K562 (cell line): ENCODE results near the gene CLTC. TPM values are rescaled to one million over a fixed set of nuclear protein-coding genes. Genes with fewer than 3 reads are reported as not detected.

ENCODE experiments used
- ATAC-seq: fragments of 200-7000 bp; cut with Tn5 transposase; 3 replicates; pipeline ENCODE4 v1.9.1; 2020; ENCODE audit warnings: moderate library complexity
- BruUV-seq: library from RNA; stranded (reverse); fragments of 400-500 nt; replicated peaks from 2 replicates; lab custom pipeline; 2021; lab: Mats Ljungman, UMichigan
- CTCF ChIA-PET: fragments of 300-600 bp; formaldehyde crosslinking; extraction: SDS; loops from one replicate; lab custom pipeline; 2021; ENCODE audit warnings: low intra/inter-chr PET ratio; lab: Yijun Ruan, JAX
- POLR2A ChIA-PET: fragments of 300-600, 350-650 bp; sonication (Branson Sonifier 250); formaldehyde crosslinking; extraction: SDS; loops from one replicate; lab custom pipeline; 2021; ENCODE audit warnings: antibody characterized with exemption, inconsistent platforms; lab: Yijun Ruan, JAX
- DNase-seq, 4 experiments: peaks; one replicate each; pipeline versions ENCODE4 v3.0.0 to v3.0.0-alpha.2; 2011 to 2018; ENCODE audit warnings: low spot score in 3 of 4, mixed read lengths in 3 of 4; ENCODE audit errors: extremely low read depth in 1 of 4
- FAIRE-seq: peaks from 2 replicates; lab custom pipeline; 2011; peaks lifted over from hg19 to GRCh38; lab: Jason Lieb, UNC
- H2AFZ ChIP-seq: 2 replicates; pipeline ENCODE4 v1.6.0; 2011; ENCODE audit warnings: low read depth, low read length, control low read depth, inconsistent platforms
- H3K27ac ChIP-seq: fragments of 200-600 bp; 3 replicates; pipeline ENCODE4 v1.8.0; 2011; ENCODE audit warnings: low read depth, mild to moderate bottlenecking, control low read depth, inconsistent platforms, low read length, moderate library complexity, mixed read lengths; ENCODE audit errors: extremely low read depth
- H3K27me3 ChIP-seq, 2 experiments: fragments of 300-600 bp in 1 of 2; 2 replicates in 1 of 2; 3 replicates in 1 of 2; pipeline versions ENCODE4 v1.6.0 to v1.8.0; 2011; ENCODE audit warnings: inconsistent platforms in 2 of 2, low read length in 2 of 2, mild to moderate bottlenecking in 1 of 2, mixed read lengths in 1 of 2, moderate library complexity in 1 of 2; ENCODE audit not compliant: control insufficient read depth in 2 of 2, insufficient read depth in 2 of 2
- H3K36me3 ChIP-seq: fragments of 300-600 bp; 3 replicates; pipeline ENCODE4 v1.8.0; 2011; ENCODE audit warnings: mild to moderate bottlenecking, low read length, inconsistent platforms; ENCODE audit not compliant: control insufficient read depth, insufficient read depth
- H3K4me1 ChIP-seq, 2 experiments: fragments of 200-600 bp in 1 of 2; replicated peaks in 1 of 2; 2 replicates in 1 of 2; 3 replicates in 1 of 2; pipeline versions ENCODE4 v1.5.1 to v1.8.0; 2011; ENCODE audit warnings: inconsistent platforms in 2 of 2, low read length in 2 of 2, mild to moderate bottlenecking in 1 of 2, mixed read lengths in 1 of 2, moderate library complexity in 1 of 2; ENCODE audit not compliant: control insufficient read depth in 2 of 2, insufficient read depth in 2 of 2
- H3K4me2 ChIP-seq: 2 replicates; pipeline ENCODE4 v1.6.1; 2011; ENCODE audit warnings: low read length, control low read depth, inconsistent platforms, mixed read lengths; ENCODE audit not compliant: insufficient read depth
- H3K4me3 ChIP-seq: fragments of 200-600 bp; sonication (generic), shearing (Covaris generic); 2 replicates; pipeline ENCODE4 v1.5.1; 2016; ENCODE audit warnings: control low read depth, inconsistent platforms
- H3K79me2 ChIP-seq: fragments of 200-600 bp; 3 replicates; pipeline ENCODE4 v1.8.0; 2011; ENCODE audit warnings: low read length, inconsistent platforms; ENCODE audit not compliant: control insufficient read depth, insufficient read depth
- H3K9ac ChIP-seq, 2 experiments: 2 replicates each; pipeline versions ENCODE4 v1.6.0 to v1.6.1; 2011; ENCODE audit warnings: low read depth in 2 of 2, low read length in 2 of 2, control low read depth in 1 of 2, inconsistent platforms in 1 of 2, mild to moderate bottlenecking in 1 of 2, mixed read lengths in 1 of 2; ENCODE audit not compliant: insufficient read depth in 1 of 2
- H3K9me1 ChIP-seq: one replicate; pipeline ENCODE4 v1.6.0; 2011; ENCODE audit warnings: inconsistent platforms, mild to moderate bottlenecking, low read length, moderate library complexity; ENCODE audit not compliant: control insufficient read depth, insufficient read depth
- H3K9me3 ChIP-seq: replicated peaks from 2 replicates; pipeline ENCODE4 v1.5.1; 2011; ENCODE audit warnings: low read depth, low read length, inconsistent platforms; ENCODE audit not compliant: control insufficient read depth, insufficient read depth
- H4K20me1 ChIP-seq: replicated peaks from 2 replicates; pipeline ENCODE4 v1.6.1; 2011; ENCODE audit warnings: low read length, inconsistent platforms, mixed read lengths; ENCODE audit not compliant: control insufficient read depth, insufficient read depth
- CSDE1 ChIP-seq, 2 experiments: fragments of 450-650 bp; IDR thresholded peaks; 2 replicates each; pipeline ENCODE4 v1.6.1; 2016; ENCODE audit warnings: mild to moderate bottlenecking in 1 of 2
- ESRRA ChIP-seq: fragments of 450-650 bp; IDR thresholded peaks from 2 replicates; pipeline ENCODE4 v1.6.1; 2014; ENCODE audit warnings: low read depth, mild to moderate bottlenecking, moderate library complexity, borderline replicate concordance
- FOXK2 ChIP-seq, 2 experiments: fragments of 450-650 bp; IDR thresholded peaks in 1 of 2; conservative IDR thresholded peaks in 1 of 2; 2 replicates each; pipeline ENCODE4 v1.6.1; 2016; ENCODE audit warnings: low read depth in 2 of 2, mild to moderate bottlenecking in 1 of 2
- HMGN3 ChIP-seq: IDR thresholded peaks from 2 replicates; pipeline ENCODE4 v1.6.1; 2011; ENCODE audit warnings: borderline replicate concordance, low read depth, mild to moderate bottlenecking, mixed read lengths, low read length; ENCODE audit not compliant: insufficient read length; ENCODE audit errors: extremely low read depth
- KAT8 ChIP-seq: fragments of 450-650 bp; IDR thresholded peaks from 2 replicates; pipeline ENCODE4 v1.6.1; 2016; ENCODE audit warnings: low read depth, mild to moderate bottlenecking
- MCM5 ChIP-seq: fragments of 450-650 bp; IDR thresholded peaks from 2 replicates; pipeline ENCODE4 v1.6.1; 2016; ENCODE audit warnings: low read depth
- MXI1 ChIP-seq: IDR thresholded peaks from 2 replicates; pipeline ENCODE4 v1.6.1; 2011; ENCODE audit warnings: low read depth, mild to moderate bottlenecking, improper control_type of control experiment, low read length
- NFIX ChIP-seq: fragments of 250-450 bp; sonication (Bioruptor Pico); IDR thresholded peaks from 2 replicates; pipeline ENCODE4 v1.4.0; 2020; ENCODE audit warnings: low read depth, mild to moderate bottlenecking, moderate library complexity
- NRF1 ChIP-seq, 2 experiments: fragments of 450-650 bp; IDR thresholded peaks in 1 of 2; conservative IDR thresholded peaks in 1 of 2; 2 replicates each; pipeline ENCODE4 v1.6.1; 2014; ENCODE audit warnings: mild to moderate bottlenecking in 2 of 2
- POLR2AphosphoS2 ChIP-seq: IDR thresholded peaks from 2 replicates; pipeline ENCODE4 v1.6.1; 2012; ENCODE audit warnings: low read length, improper control_type of control experiment
- RNF2 ChIP-seq: sonication (generic); IDR thresholded peaks from 2 replicates; pipeline ENCODE4 v1.6.1; 2016
- SIRT6 ChIP-seq: IDR thresholded peaks from one replicate; pipeline ENCODE4 v1.6.1; 2012; ENCODE audit warnings: low read depth, mild to moderate bottlenecking, control low read depth, inconsistent platforms, low read length, moderate library complexity
- SMARCE1 ChIP-seq: fragments of 450-650 bp; IDR thresholded peaks from 2 replicates; pipeline ENCODE4 v1.7.1; 2016; ENCODE audit warnings: mild to moderate bottlenecking
- SMC3 ChIP-seq: conservative IDR thresholded peaks from 2 replicates; pipeline ENCODE4 v1.6.1; 2011; ENCODE audit warnings: low read depth, low read length, improper control_type of control experiment; ENCODE audit not compliant: insufficient read depth
- SRF ChIP-seq, 2 experiments: fragments of 250-450, 450-650 bp in 1 of 2; sonication (Bioruptor Pico) in 1 of 2; sonication (generic) in 1 of 2; formaldehyde crosslinking; IDR thresholded peaks; 2 replicates each; pipeline versions ENCODE4 v1.5.0 to v1.5.1; 2020 to 2022; ENCODE audit warnings: mild to moderate bottlenecking in 1 of 2, missing genetic modification reagents in 1 of 2
- TEAD1 ChIP-seq, 2 experiments: fragments of 450-650 bp in 1 of 2; sonication (generic) in 1 of 2; formaldehyde crosslinking; IDR thresholded peaks; 2 replicates each; pipeline versions ENCODE4 v1.4.0 to v1.8.0; 2020 to 2022; ENCODE audit warnings: mild to moderate bottlenecking in 2 of 2, missing genetic modification reagents in 1 of 2
- TEAD2 ChIP-seq: fragments of 450-650 bp; IDR thresholded peaks from 2 replicates; pipeline ENCODE4 v1.6.1; 2016; ENCODE audit warnings: missing genetic modification characterization, control low read depth, missing compliant biosample characterization
- TFAM ChIP-seq: fragments of 250-450 bp; sonication (Bioruptor Pico); conservative IDR thresholded peaks from 2 replicates; pipeline ENCODE4 v1.5.0; 2021; ENCODE audit warnings: mild to moderate bottlenecking, moderate library complexity
- ZNF668 ChIP-seq: fragments of 250-450 bp; sonication (Bioruptor Pico); IDR thresholded peaks from 2 replicates; pipeline ENCODE4 v1.8.0; 2022; ENCODE audit warnings: mild to moderate bottlenecking, inconsistent platforms
- WGBS: fragments of 100-300 bp; shearing (Covaris generic); methylation state at CpG from one replicate; pipeline ENCODE4 v1.1.6; 2016; ENCODE audit warnings: low coverage, mixed read lengths; ENCODE audit not compliant: insufficient coverage; ENCODE audit errors: missing lambda C conversion rate; 5-methylcytosine and 5-hydroxymethylcytosine counted together
- in situ Hi-C: fragments of 300-500 bp; cut with MboI; formaldehyde crosslinking; loops from 4 replicates; pipeline ENCODE4 v1.15.0; 2018; ENCODE audit warnings: inconsistent platforms, mixed read lengths
- intact Hi-C: fragments of 100-400 bp; cut with micrococcal nuclease; formaldehyde crosslinking; loops from 2 replicates; pipeline ENCODE4 v1.14.2; 2022
- polyA plus RNA-seq, 8 experiments: library from polyadenylated mRNA; depleted of rRNA in 4 of 8; stranded (reverse) in 5 of 8; unstranded in 3 of 8; fragments of >200 nt; fragmentation: Nextera tagmentation in 2 of 8; fragmentation: Illumina TruSeq in 1 of 8; extraction: Ambion mirVana in 2 of 8; extraction: Trizol in 1 of 8; gene quantifications; 2 replicates each; pipeline versions ENCODE4 v1.2.1 to v1.2.3, GENCODE V29; 2011 to 2014; ENCODE audit warnings: inconsistent platforms in 1 of 8, missing spikeins in 1 of 8
- total RNA-seq, 7 experiments: library from RNA; depleted of rRNA in 6 of 7; stranded (reverse); fragments of >200 nt in 6 of 7; fragmentation: Illumina TruSeq in 2 of 7; extraction: Trizol in 2 of 7; gene quantifications; 2 replicates each; pipeline versions ENCODE4 v1.2.1 to v1.2.3, GENCODE V29; 2011 to 2021; ENCODE audit warnings: low replicate concordance in 1 of 7
- TF ChIP-seq, protein P1 (sequence below): fragments of 150-350 bp; IDR thresholded peaks from 2 replicates; pipeline ENCODE4 v1.6.1; 2014; ENCODE audit warnings: low read depth, mild to moderate bottlenecking, low read length, borderline replicate concordance
- TF ChIP-seq, protein P2 (sequence below): fragments of 450-650 bp; IDR thresholded peaks from 2 replicates; pipeline ENCODE4 v1.6.1; 2016; ENCODE audit warnings: missing biosample characterization, missing genetic modification characterization

The CLTC gene
- total and polyA plus RNA-seq, 9 of the 15 experiments (the other 6 are each of a cell fraction or from before 2014, with no cell fraction given) = 115 to 267 (median 174) TPM

DNA sequence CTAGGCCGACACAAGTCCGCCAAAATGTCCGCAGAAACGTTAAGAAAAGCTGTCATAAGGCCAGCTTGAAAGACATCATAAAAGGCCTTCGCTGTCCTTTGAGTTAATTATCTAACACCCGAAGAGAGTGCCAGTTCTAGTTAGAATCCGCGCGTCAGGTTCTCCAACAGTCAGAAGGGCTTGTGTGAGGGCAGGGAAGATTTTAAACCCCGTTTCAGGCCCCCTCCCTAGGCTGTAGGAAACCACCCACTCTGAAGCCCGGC lies 729 bp upstream of the CLTC start:
- DNase-seq = peak in 1 of 4 experiments; percentile 89
- H3K9me3 ChIP-seq = no peaks in the 10 kb centered on the region
- no TSS peak for BruUV-seq
- under 1% methylated on average over 11 of the region's 11 CpGs for WGBS
- ChIA-PET CTCF (no interaction called here), POLR2A (interaction anchor here (0.5 to 7.4 kb wide), 26 partner anchors 8 to 1286 kb away, joined by 3 to 45 read pairs (median 4); partner anchors contain the start of genes DHX40, PTRH2, TRIM37 and VMP1)
- no peaks in the 10 kb centered on the region for H3K27me3 ChIP-seq
- intact Hi-C loops (loop anchor here (1.0 to 2.0 kb wide), 2 partner anchors 54 to 329 kb away; partner anchors contain the start of gene DHX40), in situ Hi-C loops (no loop called here)
- peaks cover 5 to 19% of the 10 kb centered on the region in 2 experiments; a peak in 4 of 5 replicates for H3K4me1 ChIP-seq
- H3K9me1 ChIP-seq = no peaks in the 10 kb centered on the region
- FAIRE-seq = no peak
- H2AFZ ChIP-seq = peak overlapping the region; percentile 25; the same call in 1 of the 2 replicates
- peaks cover 64% of the 10 kb centered on the region for H3K79me2 ChIP-seq
- peak overlapping the region; percentile 96 for H3K9ac ChIP-seq
- peak overlapping the region; percentile 92 for H3K4me2 ChIP-seq
- H3K4me3 ChIP-seq = peak overlapping the region; percentile 97
- H3K27ac ChIP-seq = peak overlapping the region; percentile 98
- peaks cover 27% of the 10 kb centered on the region; the same call in 2 of the 3 replicates for H3K36me3 ChIP-seq
- no peak for ATAC-seq
- H4K20me1 ChIP-seq = peaks cover 27% of the 10 kb centered on the region
- TF ChIP-seq CSDE1 (IDR thresholded peaks at IDR 0.05) (no peak; a peak in 1 of 4 replicates), NFIX (CRISPR knock-in tag) (no peak), FOXK2 (conservative IDR thresholded peaks at IDR 0.05 in 1 of 2, IDR thresholded peaks at IDR 0.05 in 1 of 2; ENCODE audit: low read depth in 2 of 2) (no peak), HMGN3 (no peak), ESRRA (no peak), SMARCE1 (no peak), RNF2 (no peak; the same call in 1 of the 2 replicates), SMC3 (no peak), NRF1 (conservative IDR thresholded peaks at IDR 0.05 in 1 of 2, IDR thresholded peaks at IDR 0.05 in 1 of 2) (no peak), TEAD2 (tag) (no peak), POLR2AphosphoS2 (0 out of 2 replicates have a peak, but pooled peaks have one; percentile 38), ZNF668 (CRISPR knock-in tag) (no peak), TEAD1 (CRISPR knock-in tag; IDR thresholded peaks at IDR 0.05) (0 out of 4 replicates have a peak, but pooled peaks of 1 of the 2 experiments have one; percentile 10), MCM5 (no peak), SIRT6 (no peak), KAT8 (no peak), MXI1 (no peak), TFAM (CRISPR knock-in tag) (no peak), SRF (CRISPR knock-in tag; IDR thresholded peaks at IDR 0.05) (peak in 1 of 2 experiments; percentile 60; a peak in 1 of 4 replicates)
- TF ChIP-seq, protein P1, sequence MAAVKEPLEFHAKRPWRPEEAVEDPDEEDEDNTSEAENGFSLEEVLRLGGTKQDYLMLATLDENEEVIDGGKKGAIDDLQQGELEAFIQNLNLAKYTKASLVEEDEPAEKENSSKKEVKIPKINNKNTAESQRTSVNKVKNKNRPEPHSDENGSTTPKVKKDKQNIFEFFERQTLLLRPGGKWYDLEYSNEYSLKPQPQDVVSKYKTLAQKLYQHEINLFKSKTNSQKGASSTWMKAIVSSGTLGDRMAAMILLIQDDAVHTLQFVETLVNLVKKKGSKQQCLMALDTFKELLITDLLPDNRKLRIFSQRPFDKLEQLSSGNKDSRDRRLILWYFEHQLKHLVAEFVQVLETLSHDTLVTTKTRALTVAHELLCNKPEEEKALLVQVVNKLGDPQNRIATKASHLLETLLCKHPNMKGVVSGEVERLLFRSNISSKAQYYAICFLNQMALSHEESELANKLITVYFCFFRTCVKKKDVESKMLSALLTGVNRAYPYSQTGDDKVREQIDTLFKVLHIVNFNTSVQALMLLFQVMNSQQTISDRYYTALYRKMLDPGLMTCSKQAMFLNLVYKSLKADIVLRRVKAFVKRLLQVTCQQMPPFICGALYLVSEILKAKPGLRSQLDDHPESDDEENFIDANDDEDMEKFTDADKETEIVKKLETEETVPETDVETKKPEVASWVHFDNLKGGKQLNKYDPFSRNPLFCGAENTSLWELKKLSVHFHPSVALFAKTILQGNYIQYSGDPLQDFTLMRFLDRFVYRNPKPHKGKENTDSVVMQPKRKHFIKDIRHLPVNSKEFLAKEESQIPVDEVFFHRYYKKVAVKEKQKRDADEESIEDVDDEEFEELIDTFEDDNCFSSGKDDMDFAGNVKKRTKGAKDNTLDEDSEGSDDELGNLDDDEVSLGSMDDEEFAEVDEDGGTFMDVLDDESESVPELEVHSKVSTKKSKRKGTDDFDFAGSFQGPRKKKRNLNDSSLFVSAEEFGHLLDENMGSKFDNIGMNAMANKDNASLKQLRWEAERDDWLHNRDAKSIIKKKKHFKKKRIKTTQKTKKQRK = no peak
- TF ChIP-seq, protein P2, sequence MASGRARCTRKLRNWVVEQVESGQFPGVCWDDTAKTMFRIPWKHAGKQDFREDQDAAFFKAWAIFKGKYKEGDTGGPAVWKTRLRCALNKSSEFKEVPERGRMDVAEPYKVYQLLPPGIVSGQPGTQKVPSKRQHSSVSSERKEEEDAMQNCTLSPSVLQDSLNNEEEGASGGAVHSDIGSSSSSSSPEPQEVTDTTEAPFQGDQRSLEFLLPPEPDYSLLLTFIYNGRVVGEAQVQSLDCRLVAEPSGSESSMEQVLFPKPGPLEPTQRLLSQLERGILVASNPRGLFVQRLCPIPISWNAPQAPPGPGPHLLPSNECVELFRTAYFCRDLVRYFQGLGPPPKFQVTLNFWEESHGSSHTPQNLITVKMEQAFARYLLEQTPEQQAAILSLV (tag) = no peak
